HG03175 (cell line): ENCODE measurements around the gene NEB.
A peak's percentile ranks its signal among the peaks of the same experiment; 100 is the strongest.

Experiments
- ATAC-seq: cut with Tn5 transposase; IDR thresholded peaks from one replicate; pipeline ENCODE4 v1.9.1; 2021; ENCODE audit warnings: mild to moderate bottlenecking, moderate library complexity; ENCODE audit not compliant: unreplicated experiment

Gene NEB

DNA sequence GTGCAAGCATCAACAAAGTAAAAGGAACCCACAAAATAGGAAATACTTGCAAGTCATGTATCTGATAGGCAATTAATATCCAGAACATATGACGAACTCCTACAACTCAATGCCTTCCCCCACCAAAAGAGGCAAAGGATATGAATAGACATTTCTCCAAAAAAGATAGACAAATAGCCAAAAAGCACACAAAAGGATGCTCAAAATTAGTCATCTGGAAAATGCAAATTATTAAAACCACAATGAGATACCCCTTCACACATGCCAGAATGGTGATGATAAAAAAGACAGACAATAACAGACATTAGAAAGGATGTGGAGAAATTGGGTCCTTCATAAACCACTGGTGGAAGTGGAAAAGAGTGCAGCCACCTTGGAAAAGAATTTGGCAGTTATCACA lies 248.2 kb downstream of the NEB start:
- ATAC-seq = no peak

DNA sequence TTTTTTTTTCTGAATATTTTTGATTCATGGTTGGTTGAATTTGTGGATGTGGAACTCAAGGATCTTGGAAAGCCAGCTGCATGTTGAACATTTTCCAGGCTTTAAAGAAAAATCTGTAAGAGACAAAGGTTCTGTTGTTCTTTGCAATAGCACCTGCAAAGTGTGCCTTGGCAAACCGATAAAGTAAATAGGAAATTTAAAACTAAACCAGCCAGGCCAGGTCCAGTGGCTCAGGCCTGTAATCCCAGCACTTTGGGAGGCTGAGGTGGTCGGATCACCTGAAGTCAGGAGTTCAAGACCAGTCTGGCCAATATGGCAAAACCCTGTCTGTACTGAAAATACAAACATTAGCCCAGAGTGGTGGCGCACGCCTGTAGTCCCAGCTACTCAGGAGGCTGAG lies 250.2 kb downstream of the NEB start:
- no peak for ATAC-seq

DNA sequence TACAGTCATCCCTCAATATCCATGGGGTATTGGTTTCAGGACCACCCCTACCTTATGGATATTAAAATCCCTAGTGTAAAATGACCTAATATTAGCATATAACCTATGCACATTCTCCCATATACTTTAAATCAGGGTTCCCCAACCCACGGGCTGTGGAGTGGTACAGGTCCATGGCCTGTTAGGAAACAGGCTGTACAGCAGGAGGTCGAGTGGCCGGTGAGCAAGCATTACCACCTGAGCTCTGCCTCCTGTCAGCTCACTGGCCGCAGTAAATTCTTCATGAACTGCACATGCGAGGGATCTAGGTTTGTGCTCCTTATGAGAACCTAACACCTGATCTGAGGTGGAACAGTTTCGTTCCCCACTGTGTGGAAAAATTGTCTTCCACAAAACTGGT lies 250.7 kb downstream of the NEB start:
- ATAC-seq = no peak

DNA sequence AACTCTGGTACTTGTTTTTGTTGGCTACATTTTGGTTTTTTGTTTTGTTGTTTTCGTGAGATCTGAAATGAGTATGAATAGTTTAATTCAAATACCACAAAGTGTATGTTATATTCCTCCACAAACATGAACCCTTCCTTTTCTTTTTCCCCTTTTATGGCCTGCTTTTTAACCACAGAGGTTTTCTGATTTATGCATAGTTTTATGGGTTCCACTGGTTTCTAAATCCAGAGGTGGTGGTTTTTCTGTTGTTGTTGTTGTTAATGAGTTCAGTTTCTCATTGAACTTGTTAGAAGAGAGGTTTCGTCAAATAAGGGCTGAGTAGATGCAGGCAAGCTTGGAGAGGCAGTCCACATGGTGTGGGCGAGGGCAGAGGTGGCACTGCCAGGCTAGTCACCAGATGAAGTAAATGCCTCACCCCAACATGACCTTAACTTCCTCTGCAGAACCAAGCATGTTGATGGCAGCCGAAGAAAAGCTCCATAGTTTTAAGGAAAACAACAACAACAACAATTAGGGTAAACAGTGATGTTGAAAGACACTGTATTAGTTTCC lies 252.0 kb downstream of the NEB start:
- ATAC-seq = no peak

DNA sequence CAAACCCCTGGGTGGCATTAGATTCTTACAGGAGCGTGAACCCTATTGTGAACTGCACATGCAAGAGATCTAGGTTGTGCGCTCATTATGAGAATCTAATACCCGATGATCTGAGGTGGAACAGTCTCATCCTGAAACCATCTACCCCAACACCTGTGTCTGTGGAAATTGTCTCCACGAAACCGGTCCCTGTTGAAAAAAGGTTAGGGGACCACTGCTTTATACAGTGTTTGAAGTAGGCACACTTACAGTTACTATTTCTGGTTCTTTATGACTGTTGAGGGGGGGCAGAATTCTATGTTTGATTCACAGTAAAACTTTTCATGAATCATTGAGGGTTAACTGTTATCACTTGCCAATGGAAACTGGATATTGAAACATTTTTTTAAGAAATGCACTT lies 252.5 kb downstream of the NEB start:
- ATAC-seq = no peak

DNA sequence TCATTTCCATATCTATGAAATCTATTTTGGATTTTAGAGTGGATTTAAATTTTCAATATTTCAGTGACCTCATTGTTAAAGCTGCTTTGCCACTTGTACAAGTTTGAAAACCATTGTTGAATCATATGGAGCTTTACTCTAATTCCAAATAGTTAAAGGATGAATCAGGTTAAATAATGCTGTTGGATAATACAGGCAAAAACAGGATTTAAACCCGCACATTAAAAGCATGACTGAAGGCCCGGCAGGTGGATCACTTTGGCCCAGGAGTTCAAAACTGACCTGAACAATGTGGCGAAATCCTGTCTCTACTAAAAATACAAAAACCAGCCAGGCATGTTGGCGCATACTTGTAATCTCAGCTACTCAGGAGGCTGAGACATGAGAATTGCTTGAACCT lies 256.3 kb downstream of the NEB start:
- no peak for ATAC-seq

DNA sequence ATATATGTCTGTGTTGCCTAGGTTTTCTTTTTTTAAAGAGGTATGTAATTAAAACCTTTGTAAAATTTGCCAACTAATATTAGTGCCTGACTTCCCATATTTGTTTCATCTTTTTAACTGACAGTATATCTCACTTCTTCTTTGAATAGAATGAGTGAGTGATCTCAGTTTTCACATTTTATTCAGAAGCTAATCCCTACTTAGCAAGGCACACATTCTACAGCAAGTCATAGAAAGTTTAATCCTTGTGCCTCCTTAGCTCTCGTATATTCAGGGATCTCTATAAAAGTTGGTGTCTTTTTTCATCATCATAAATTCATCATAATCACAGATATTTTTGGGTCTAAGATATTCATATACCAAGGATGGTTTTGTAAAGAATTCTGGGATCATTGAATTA lies 258.0 kb downstream of the NEB start:
- no peak for ATAC-seq

DNA sequence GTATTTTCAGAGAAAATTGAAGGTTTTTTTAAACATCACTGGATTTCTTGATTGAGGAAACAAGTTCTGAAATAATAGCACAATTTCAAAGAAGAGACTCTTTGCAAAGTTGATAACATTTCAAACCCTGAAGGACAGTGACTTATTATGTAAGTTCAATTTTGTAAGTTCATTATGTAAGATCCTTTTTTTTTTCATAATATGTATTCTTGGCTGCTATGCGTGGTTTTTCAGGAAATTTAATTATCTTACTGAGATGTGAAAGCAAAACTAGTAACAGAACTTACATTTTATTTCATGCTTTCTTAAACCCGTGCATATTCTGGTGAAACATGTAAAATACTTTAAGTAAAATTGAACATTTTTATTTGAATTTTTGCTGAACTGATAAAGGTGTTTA lies 259.2 kb downstream of the NEB start:
- no peak for ATAC-seq

DNA sequence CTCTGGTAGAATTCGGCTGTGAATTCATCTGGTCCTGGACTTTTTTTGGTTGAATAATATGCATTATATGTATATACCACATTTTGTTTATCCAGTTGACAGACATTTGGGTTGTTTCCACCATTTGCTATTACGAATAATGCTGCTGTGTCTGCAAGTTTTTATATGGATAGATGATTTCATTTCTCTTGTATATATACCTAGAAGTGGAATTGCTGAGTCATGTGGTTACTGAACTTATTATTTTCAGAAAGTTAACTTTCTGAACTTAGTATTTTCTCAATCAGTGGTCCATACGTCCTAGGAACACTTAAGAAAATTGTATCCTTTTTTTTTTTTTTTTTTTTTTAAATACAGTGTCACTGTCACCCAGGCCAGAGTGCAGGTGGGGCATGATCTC lies 261.3 kb downstream of the NEB start:
- no peak for ATAC-seq

DNA sequence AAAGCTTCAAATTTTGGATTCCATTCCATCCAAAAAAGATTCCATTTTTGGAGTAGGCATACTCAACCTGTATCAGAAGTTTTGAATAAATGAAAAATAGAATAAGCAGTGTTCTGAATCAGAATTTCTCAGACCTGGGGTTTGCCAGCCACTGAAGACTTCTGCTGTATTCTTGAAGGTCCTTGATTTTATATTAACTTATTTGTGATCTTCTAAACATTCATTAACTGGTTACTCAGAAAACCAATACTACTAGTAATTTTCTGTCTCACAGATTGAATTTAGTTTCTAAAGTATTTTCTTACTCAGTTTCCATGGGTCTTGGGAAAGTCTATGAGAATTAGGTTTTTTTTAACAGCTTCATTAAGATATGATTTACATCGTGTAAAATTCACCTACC lies 263.7 kb downstream of the NEB start:
- no peak for ATAC-seq

DNA sequence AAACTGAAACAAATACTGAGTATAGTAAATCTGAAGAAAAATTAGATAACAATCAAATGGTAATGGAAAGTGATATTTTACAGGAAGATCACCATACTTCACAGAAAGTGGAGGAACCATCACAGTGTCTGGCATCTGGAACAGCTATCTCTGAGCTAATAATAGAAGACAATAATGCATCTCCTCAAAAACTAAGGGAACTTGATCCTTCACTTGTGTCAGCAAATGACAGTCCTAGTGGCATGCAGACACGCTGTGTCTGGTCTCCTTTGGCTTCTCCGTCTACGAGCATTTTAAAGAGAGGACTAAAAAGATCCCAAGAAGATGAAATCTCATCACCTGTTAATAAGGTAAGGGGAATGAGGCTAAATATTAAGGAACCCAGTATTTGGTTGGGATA lies 268.5 kb downstream of the NEB start:
- no peak for ATAC-seq

DNA sequence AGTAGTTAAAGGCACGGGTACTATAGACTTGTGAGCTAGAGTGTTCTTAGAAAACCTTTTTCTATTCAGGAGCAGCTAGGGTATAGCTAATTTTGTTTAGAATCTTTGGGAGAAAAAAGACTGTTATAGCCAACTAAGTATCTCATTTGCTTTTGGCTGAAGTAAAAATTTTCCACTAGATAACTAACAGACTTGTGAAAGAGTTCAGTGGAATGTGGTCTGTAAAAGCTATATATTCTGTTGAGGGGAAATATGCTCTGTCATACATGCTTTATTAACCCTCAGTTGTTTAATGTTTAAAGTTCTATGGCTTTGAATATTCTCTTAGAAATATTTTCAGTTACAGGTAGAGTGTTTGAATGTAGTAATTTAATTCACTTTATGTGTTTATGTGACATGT lies 274.9 kb downstream of the NEB start:
- ATAC-seq = no peak

DNA sequence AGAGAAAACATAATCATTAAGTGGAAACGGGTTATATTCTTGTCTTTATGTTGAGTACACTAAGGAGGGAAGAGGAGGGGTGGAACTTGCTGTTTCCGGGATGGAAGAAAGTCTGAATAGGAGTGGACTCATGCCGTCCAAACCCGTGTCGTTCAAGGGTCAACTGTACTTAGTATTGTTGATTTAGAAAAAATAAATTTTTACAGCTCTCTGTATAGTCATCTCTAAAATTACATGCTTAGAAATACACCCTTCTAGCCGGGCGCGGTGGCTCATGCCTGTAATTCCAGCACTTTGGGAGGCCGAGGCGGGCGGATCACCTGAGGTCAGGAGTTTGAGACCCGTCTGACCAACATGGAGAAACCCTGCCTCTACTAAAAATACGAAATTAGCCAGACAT lies 295.1 kb downstream of the NEB start:
- ATAC-seq = no peak

DNA sequence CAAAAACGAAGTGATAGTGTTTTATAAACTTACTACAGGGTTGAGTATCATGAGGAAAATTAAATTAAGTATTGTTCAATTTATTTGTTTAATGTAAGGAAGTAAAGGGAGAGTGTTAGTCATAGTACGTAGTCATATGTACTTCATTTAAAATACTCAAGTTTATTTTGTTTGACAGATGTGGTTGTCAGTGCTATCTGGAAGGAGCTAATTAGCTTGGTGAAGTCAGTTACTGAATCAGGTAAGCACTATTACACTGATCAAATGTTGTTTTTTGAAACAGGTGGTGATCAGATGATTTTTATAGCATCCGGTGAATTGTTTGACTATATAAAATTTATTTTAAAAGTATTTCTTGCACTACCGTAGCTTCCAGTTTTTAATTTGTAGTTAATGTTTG lies 295.8 kb downstream of the NEB start:
- no peak for ATAC-seq

DNA sequence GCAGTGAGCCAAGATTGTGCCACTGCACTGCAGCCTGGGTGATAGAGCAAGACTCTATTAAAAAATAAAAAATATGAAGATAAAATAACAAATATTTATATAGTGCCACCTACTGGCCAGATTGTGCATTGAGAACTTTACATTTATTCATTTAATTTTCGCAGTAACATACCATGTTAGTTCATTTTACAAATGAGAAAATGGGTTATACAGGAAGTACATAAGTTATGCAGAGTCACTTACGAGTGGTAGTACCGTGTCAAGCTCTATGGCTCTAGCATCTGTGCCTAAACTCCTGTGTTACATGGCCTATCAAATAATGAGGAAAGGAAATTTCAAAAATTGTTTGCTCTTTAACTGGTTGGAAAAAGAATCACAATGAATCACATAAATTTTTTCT lies 296.6 kb downstream of the NEB start:
- ATAC-seq = peak; percentile 53
